Omental fat pad (tissue), 4 donors: Measurements from ENCODE around the gene IL5RA. TPM values are rescaled to one million over a fixed set of nuclear protein-coding genes. Genes with fewer than 3 reads are reported as not detected.

Experiments
- ATAC-seq: fragments of 150-250 bp; one replicate; pipeline ENCODE4 v1.9.1; 2016; ENCODE audit warnings: mild to moderate bottlenecking, moderate library complexity; ENCODE audit not compliant: low FRiP score
- DNase-seq: peaks from one replicate; pipeline ENCODE4 v3.0.0-alpha.2; 2019; ENCODE audit warnings: low spot score
- total RNA-seq, 4 donors: library from RNA; depleted of rRNA; stranded (reverse); fragments of >200 nt; gene quantifications; one replicate each; pipeline ENCODE4 v1.1.0, GENCODE V29; 2016
- TF ChIP-seq, protein P1 (sequence below), 3 donors: fragments of 450-650 bp; IDR thresholded peaks; one replicate each; pipeline ENCODE4 v1.5.1; 2016 to 2017; ENCODE audit warnings: antibody characterized with exemption in 3 of 3, mild to moderate bottlenecking in 3 of 3, moderate library complexity in 2 of 3

The IL5RA gene
- under 1 TPM in 3 of 4 donors, not detected in 1; 0.36 to 0.47 (median 0.46) TPM for total RNA-seq

GRCh38 chr3:3110299-3110630 lies at the start of gene IL5RA:
Gene IL5RA (minus strand): TSS chr3:3110374. CDS start chr3:3104984, 5,390 bp downstream.
- DNase-seq (no peak), ATAC-seq (no peak)
- TF ChIP-seq, protein P1, sequence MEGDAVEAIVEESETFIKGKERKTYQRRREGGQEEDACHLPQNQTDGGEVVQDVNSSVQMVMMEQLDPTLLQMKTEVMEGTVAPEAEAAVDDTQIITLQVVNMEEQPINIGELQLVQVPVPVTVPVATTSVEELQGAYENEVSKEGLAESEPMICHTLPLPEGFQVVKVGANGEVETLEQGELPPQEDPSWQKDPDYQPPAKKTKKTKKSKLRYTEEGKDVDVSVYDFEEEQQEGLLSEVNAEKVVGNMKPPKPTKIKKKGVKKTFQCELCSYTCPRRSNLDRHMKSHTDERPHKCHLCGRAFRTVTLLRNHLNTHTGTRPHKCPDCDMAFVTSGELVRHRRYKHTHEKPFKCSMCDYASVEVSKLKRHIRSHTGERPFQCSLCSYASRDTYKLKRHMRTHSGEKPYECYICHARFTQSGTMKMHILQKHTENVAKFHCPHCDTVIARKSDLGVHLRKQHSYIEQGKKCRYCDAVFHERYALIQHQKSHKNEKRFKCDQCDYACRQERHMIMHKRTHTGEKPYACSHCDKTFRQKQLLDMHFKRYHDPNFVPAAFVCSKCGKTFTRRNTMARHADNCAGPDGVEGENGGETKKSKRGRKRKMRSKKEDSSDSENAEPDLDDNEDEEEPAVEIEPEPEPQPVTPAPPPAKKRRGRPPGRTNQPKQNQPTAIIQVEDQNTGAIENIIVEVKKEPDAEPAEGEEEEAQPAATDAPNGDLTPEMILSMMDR (IDR thresholded peaks at IDR 0.05), result no peak

DNA sequence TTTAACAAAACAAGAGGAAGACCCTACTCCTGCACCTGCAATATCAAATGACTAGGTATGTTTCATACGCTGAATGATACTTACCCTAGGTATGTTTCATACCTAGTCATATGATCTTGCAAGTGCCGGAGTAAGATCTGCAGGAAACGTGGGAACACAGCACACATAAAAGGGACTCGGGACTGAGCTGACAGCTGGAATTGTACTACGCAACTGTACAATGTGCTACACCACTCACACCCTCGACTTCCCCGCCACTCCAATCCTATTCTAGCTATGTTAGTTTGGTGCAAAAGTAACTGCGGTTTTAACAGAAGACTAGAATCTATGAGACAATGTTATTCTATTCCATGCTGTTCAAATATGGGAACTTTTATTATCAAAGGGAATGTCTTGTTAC lies 47.3 kb upstream of the IL5RA start:
- DNase-seq (no peak), ATAC-seq (no peak)
- TF ChIP-seq, protein P1 (IDR thresholded peaks at IDR 0.05), result no peak

- DNase-seq, result no peak
- TF ChIP-seq, protein P1 (IDR thresholded peaks at IDR 0.05), result no peak
- ATAC-seq, result no peak
Measured at GRCh38 chr3:3154879-3155610, 44.9 kb upstream of the IL5RA start.

DNA sequence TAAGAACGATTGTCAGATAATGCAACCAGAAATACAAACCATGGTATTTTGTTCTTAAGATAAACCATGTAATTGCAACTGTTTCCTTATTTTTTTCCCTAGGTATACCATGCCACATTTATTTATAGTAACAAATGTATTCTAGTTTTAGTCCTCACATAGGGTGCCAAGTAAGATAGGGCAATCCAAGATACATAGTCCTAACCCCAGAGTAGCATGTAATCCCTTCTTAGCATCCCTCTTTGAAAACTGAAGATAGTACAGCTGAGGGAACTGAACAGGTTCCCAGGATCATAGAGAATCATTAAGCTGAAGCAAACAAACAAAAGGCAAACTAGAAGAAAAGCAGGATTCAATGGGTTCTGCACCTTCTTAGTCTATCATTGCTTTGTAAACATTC lies 41.3 kb upstream of the IL5RA start:
- TF ChIP-seq, protein P1 (IDR thresholded peaks at IDR 0.05), result no peak
- ATAC-seq (no peak), DNase-seq (no peak)

GRCh38 chr3:3149560-3149959 lies 39.4 kb upstream of the IL5RA start:
- ATAC-seq (no peak), DNase-seq (no peak)
- TF ChIP-seq, protein P1 (IDR thresholded peaks at IDR 0.05), result no peak

DNA sequence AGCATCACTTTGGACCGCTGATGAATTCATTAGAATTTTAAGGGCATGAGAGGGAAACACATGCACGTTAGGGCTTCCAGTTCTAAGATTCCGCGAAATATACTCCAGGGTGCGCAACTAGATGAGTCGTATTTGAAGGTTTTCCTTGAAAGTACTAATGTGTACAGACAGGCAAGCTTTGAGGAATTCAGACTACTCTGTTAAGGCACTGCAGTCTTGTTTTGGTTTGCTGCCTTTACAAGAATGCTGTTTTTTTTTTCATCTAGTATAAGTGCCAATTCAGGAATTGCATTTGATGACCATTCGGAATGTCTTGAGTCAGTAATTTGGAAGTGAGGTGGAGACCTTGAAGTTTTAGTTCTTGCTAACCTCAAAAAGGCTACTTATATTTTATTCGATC lies 35.7 kb upstream of the IL5RA start:
- TF ChIP-seq, protein P1 (IDR thresholded peaks at IDR 0.05), result no peak
- DNase-seq (no peak), ATAC-seq (no peak)

- DNase-seq (no peak), ATAC-seq (no peak)
- TF ChIP-seq, protein P1 (IDR thresholded peaks at IDR 0.05), result no peak
Measured at GRCh38 chr3:3141939-3142338, 31.8 kb upstream of the IL5RA start.
